ENCODE measurements around the gene ATP2B2.

- TF ChIP-seq CTCF (IDR thresholded peaks at IDR 0.05) (no peak), POLR2A (IDR thresholded peaks at IDR 0.05) (no peak)
Observed at GRCh38 chr3:10304905-10305304, 200.5 kb downstream of the ATP2B2 start.

Data from tibial nerve (tissue), 3 donors.